Right atrium auricular region (tissue), 2 donors: ENCODE results near the gene FDPS. TPM values are rescaled to one million over a fixed set of nuclear protein-coding genes. Genes with fewer than 3 reads are reported as not detected.

ENCODE experiments used
- DNase-seq: peaks from one replicate; pipeline ENCODE4 v3.0.0-alpha.2; 2019; ENCODE audit warnings: low spot score
- H3K27ac ChIP-seq, 2 donors: fragments of 200-600 bp; sonication (generic); 1 replicate in 1 of 2; 2 replicates in 1 of 2; pipeline ENCODE4 v1.5.1; 2016 to 2019
- H3K27me3 ChIP-seq, 2 donors: fragments of 200-600 bp; sonication (generic); one replicate each; pipeline versions ENCODE4 v1.5.1 to v1.6.0; 2017 to 2019
- H3K36me3 ChIP-seq: fragments of 200-600 bp; sonication (generic); one replicate; pipeline ENCODE4 v1.5.1; 2016
- H3K4me1 ChIP-seq, 2 donors: fragments of 200-600 bp; sonication (generic); one replicate each; pipeline versions ENCODE4 v1.5.1 to v1.6.0; 2017 to 2019
- H3K4me3 ChIP-seq, 2 donors: fragments of 200-600 bp; sonication (generic); 1 replicate in 1 of 2; 2 replicates in 1 of 2; pipeline ENCODE4 v1.5.1; 2017 to 2019; ENCODE audit warnings: mild to moderate bottlenecking in 1 of 2, moderate library complexity in 1 of 2
- H3K9me3 ChIP-seq, 2 donors: fragments of 200-600 bp; sonication (generic); one replicate each; pipeline ENCODE4 v1.5.1; 2019
- CTCF ChIP-seq, 2 donors: fragments of 200-600 bp; sonication (generic); IDR thresholded peaks; one replicate each; pipeline ENCODE4 v1.5.1; 2019; ENCODE audit warnings: antibody characterized with exemption in 2 of 2
- total RNA-seq, 2 donors: library from RNA; depleted of rRNA; stranded (reverse); fragments of >200 nt; gene quantifications; one replicate each; pipeline ENCODE4 v1.1.0, GENCODE V29; 2016

The FDPS gene
- total RNA-seq, 2 donors from 2014 or later, result 65.3 to 73.1 TPM

- H3K36me3 ChIP-seq, result peaks cover 24% of the 10 kb centered on the region
- no peaks in the 10 kb centered on the region for H3K27me3 ChIP-seq
- H3K9me3 ChIP-seq, result no peaks in the 10 kb centered on the region
- TF ChIP-seq CTCF (IDR thresholded peaks at IDR 0.05), result no peak
- H3K4me1 ChIP-seq, result peaks cover 0 to 44% of the 10 kb centered on the region in 2 donors
- peak; percentile 94 for DNase-seq
- peak within 1 kb of the TSS; percentile 96 to 99 for H3K27ac ChIP-seq
- H3K4me3 ChIP-seq, result peak within 1 kb of the TSS; percentile 77 to 94
Observed at GRCh38 chr1:155273343-155274245, 35.1 kb upstream of the FDPS start, which contains the start of gene CLK2. Gene CLK2 (minus strand): TSS chr1:155273504. CDS start chr1:155270977, 2,527 bp downstream.

- H3K27me3 ChIP-seq, result no peaks in the 10 kb centered on the region
Observed at GRCh38 chr1:155277070-155277901, 31.4 kb upstream of the FDPS start, which contains the start of gene HCN3. Gene HCN3 (plus strand): TSS chr1:155277463. CDS start chr1:155277591, 128 bp downstream.

GRCh38 chr1:155277902-155278688, 30.6 kb upstream of the FDPS start:
- Histone ChIP-seq H3K27ac (peak overlapping the region; percentile 63 to 79), H3K36me3 (no peaks in the 10 kb centered on the region), H3K4me1 (peaks cover 0 to 24% of the 10 kb centered on the region in 2 donors), H3K27me3 (no peaks in the 10 kb centered on the region), H3K9me3 (no peaks in the 10 kb centered on the region), H3K4me3 (peak overlapping the region; percentile 61 to 80)
- DNase-seq, result no peak
- TF ChIP-seq CTCF (IDR thresholded peaks at IDR 0.05), result no peak

More at GRCh38 chr1:155277070-155277901, 31.4 kb upstream of the FDPS start, which contains the start of gene HCN3:
- peak; percentile 72 to 88 for TF ChIP-seq CTCF (IDR thresholded peaks at IDR 0.05)
- peak within 1 kb of the TSS; percentile 61 to 80 for H3K4me3 ChIP-seq
- no peaks in the 10 kb centered on the region for H3K36me3 ChIP-seq
- H3K4me1 ChIP-seq, result peaks cover 0 to 28% of the 10 kb centered on the region in 2 donors
- H3K27ac ChIP-seq, result peak within 1 kb of the TSS; percentile 63 to 79
- no peaks in the 10 kb centered on the region for H3K9me3 ChIP-seq
- peak; percentile 97 for DNase-seq

- no peaks in the 10 kb centered on the region for H3K9me3 ChIP-seq
- DNase-seq, result no peak
- TF ChIP-seq CTCF (IDR thresholded peaks at IDR 0.05), result no peak
- no peaks in the 10 kb centered on the region for H3K36me3 ChIP-seq
- H3K4me1 ChIP-seq, result peaks cover 0 to 22% of the 10 kb centered on the region in 2 donors
- H3K4me3 ChIP-seq, result no peak overlapping the region
- no peak overlapping the region for H3K27ac ChIP-seq
- H3K27me3 ChIP-seq, result no peaks in the 10 kb centered on the region
Observed at GRCh38 chr1:155278689-155279160, 29.9 kb upstream of the FDPS start.

GRCh38 chr1:155279268-155279667, 29.4 kb upstream of the FDPS start:
- no peak overlapping the region for H3K27ac ChIP-seq
- H3K9me3 ChIP-seq, result no peaks in the 10 kb centered on the region
- peaks cover 0 to 19% of the 10 kb centered on the region in 2 donors for H3K4me1 ChIP-seq
- H3K4me3 ChIP-seq, result no peak overlapping the region
- H3K27me3 ChIP-seq, result no peaks in the 10 kb centered on the region
- H3K36me3 ChIP-seq, result no peaks in the 10 kb centered on the region
- no peak for TF ChIP-seq CTCF (IDR thresholded peaks at IDR 0.05)
- no peak for DNase-seq
